ENCODE results near the gene GORASP2. TPM values are rescaled to one million over a fixed set of nuclear protein-coding genes. Genes with fewer than 3 reads are reported as not detected.

Gene GORASP2
- total RNA-seq, 2 donors from 2014 or later, result 67.6 to 81.1 TPM

DNA sequence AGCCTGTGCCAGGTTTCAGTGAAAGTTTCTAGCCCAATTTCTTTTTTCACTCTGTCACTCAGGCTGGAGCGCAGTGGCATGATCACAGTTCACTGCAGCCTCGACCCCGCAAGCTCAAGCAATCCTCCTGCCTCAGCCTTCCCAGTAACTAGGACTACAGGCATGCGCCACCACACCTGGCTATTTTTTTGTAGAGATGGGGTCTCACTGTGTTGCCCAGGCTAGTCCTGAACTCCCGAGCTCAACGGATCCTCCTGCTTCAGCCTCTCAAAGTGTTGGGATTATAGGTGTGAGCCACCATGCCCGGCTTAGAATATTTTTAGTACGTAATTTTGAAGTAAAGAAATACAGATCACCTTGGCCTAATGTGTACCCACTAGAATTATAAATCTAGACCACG is 87.1 kb downstream of the GORASP2 start:
- no peaks in the 10 kb centered on the region for H3K27me3 ChIP-seq (replicated peaks; ENCODE audit: insufficient read depth)
- DNase-seq (ENCODE audit: low spot score), result no peak
- no peaks in the 10 kb centered on the region for H3K36me3 ChIP-seq
- intact Hi-C loops (cut with DNase I), result no loop called here
- WGBS, result 99% methylated on average over 9 of the region's 9 CpGs
- H3K27ac ChIP-seq, result no peak overlapping the region
- no peak overlapping the region for H3K4me3 ChIP-seq
- no peaks in the 10 kb centered on the region for H3K9me3 ChIP-seq
- TF ChIP-seq POLR2A (IDR thresholded peaks at IDR 0.05), result no peak
- TF ChIP-seq POLR2AphosphoS5 (IDR thresholded peaks at IDR 0.05), result no peak
- TF ChIP-seq, protein P1, sequence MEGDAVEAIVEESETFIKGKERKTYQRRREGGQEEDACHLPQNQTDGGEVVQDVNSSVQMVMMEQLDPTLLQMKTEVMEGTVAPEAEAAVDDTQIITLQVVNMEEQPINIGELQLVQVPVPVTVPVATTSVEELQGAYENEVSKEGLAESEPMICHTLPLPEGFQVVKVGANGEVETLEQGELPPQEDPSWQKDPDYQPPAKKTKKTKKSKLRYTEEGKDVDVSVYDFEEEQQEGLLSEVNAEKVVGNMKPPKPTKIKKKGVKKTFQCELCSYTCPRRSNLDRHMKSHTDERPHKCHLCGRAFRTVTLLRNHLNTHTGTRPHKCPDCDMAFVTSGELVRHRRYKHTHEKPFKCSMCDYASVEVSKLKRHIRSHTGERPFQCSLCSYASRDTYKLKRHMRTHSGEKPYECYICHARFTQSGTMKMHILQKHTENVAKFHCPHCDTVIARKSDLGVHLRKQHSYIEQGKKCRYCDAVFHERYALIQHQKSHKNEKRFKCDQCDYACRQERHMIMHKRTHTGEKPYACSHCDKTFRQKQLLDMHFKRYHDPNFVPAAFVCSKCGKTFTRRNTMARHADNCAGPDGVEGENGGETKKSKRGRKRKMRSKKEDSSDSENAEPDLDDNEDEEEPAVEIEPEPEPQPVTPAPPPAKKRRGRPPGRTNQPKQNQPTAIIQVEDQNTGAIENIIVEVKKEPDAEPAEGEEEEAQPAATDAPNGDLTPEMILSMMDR (IDR thresholded peaks at IDR 0.05), result no peak
- no peaks in the 10 kb centered on the region for H3K4me1 ChIP-seq (replicated peaks)

Other genes with a start within 250 kb of the GORASP2 start
- 1 to 10 TPM; 4.2 to 8.4 TPM for gene SP5, start 213.9 kb upstream of the GORASP2 start, total RNA-seq
- under 1 TPM in 1 of 2 donors, not detected in 1; 0.73 TPM for gene ERICH2, start 158.9 kb upstream of the GORASP2 start, total RNA-seq
- gene GAD1, start 112.4 kb upstream of the GORASP2 start, total RNA-seq, result 10 to 100 TPM in 1 of 2 donors, 1 to 10 TPM in 1; 2.9 to 16.7 TPM
- 10 to 100 TPM; 50.5 to 95.8 TPM for gene TLK1, start 231.6 kb downstream of the GORASP2 start, total RNA-seq